ENCODE measurements around the gene MAN2A2. TPM values are rescaled to one million over a fixed set of nuclear protein-coding genes. Genes with fewer than 3 reads are reported as not detected.

MAN2A2 gene
- total and polyA plus RNA-seq, 9 of the 15 experiments (the other 6 are each of a cell fraction or from before 2014, with no cell fraction given), result 7.3 to 151 (median 43.4) TPM

GRCh38 chr15:90931828-90932659 is 28.9 kb downstream of the MAN2A2 start, which contains the start of gene HDDC3 (continued):
- TF ChIP-seq REST (IDR thresholded peaks at IDR 0.05; ENCODE audit: borderline replicate concordance), result peak; percentile 66; the same call in 1 of the 2 replicates
- no peak for TF ChIP-seq REST (CRISPR knock-in tag; IDR thresholded peaks at IDR 0.05; ENCODE audit: low read depth)
- TF ChIP-seq, protein P1, sequence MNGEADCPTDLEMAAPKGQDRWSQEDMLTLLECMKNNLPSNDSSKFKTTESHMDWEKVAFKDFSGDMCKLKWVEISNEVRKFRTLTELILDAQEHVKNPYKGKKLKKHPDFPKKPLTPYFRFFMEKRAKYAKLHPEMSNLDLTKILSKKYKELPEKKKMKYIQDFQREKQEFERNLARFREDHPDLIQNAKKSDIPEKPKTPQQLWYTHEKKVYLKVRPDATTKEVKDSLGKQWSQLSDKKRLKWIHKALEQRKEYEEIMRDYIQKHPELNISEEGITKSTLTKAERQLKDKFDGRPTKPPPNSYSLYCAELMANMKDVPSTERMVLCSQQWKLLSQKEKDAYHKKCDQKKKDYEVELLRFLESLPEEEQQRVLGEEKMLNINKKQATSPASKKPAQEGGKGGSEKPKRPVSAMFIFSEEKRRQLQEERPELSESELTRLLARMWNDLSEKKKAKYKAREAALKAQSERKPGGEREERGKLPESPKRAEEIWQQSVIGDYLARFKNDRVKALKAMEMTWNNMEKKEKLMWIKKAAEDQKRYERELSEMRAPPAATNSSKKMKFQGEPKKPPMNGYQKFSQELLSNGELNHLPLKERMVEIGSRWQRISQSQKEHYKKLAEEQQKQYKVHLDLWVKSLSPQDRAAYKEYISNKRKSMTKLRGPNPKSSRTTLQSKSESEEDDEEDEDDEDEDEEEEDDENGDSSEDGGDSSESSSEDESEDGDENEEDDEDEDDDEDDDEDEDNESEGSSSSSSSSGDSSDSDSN (IDR thresholded peaks at IDR 0.05; ENCODE audit: borderline replicate concordance in 1 of 2, low read depth in 2 of 2, low read length in 2 of 2), result peak; percentile 92 to 97
- TF ChIP-seq ZNF3 (CRISPR knock-in tag; IDR thresholded peaks at IDR 0.05), result no peak
- TF ChIP-seq RHOXF2B (CRISPR knock-in tag; conservative IDR thresholded peaks at IDR 0.05), result 0 out of 2 replicates have a peak, but pooled peaks have one; percentile 41
- TF ChIP-seq RFX5 (IDR thresholded peaks at IDR 0.05; ENCODE audit: low read depth, low read length), result peak; percentile 47; the same call in 1 of the 2 replicates
- TF ChIP-seq L3MBTL2 (IDR thresholded peaks at IDR 0.05), result peak; percentile 74
- TF ChIP-seq TEAD4 (IDR thresholded peaks at IDR 0.05; ENCODE audit: low read length), result no peak; the same call in 1 of the 2 replicates
- peak; percentile 74; the same call in 1 of the 2 replicates for TF ChIP-seq TEAD4 (CRISPR knock-in tag; IDR thresholded peaks at IDR 0.05; ENCODE audit: borderline replicate concordance)
- peak; percentile 62; the same call in 1 of the 2 replicates for TF ChIP-seq POLR2H (tag; IDR thresholded peaks at IDR 0.05; ENCODE audit: low read depth)
- TF ChIP-seq, protein P2, sequence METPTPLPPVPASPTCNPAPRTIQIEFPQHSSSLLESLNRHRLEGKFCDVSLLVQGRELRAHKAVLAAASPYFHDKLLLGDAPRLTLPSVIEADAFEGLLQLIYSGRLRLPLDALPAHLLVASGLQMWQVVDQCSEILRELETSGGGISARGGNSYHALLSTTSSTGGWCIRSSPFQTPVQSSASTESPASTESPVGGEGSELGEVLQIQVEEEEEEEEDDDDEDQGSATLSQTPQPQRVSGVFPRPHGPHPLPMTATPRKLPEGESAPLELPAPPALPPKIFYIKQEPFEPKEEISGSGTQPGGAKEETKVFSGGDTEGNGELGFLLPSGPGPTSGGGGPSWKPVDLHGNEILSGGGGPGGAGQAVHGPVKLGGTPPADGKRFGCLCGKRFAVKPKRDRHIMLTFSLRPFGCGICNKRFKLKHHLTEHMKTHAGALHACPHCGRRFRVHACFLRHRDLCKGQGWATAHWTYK (CRISPR knock-in tag; IDR thresholded peaks at IDR 0.05), result peak; percentile 91
- peak; percentile 49 for TF ChIP-seq SMAD4 (CRISPR knock-in tag; conservative IDR thresholded peaks at IDR 0.05)
- no peak for TF ChIP-seq ZC3H11A (IDR thresholded peaks at IDR 0.05; ENCODE audit: low read depth, low read length)
- no peak for TF ChIP-seq NR2C1 (IDR thresholded peaks at IDR 0.05)
- no peak for TF ChIP-seq NR2C1 (tag; IDR thresholded peaks at IDR 0.05)
- peak; percentile 20; the same call in 1 of the 2 replicates for TF ChIP-seq PML (IDR thresholded peaks at IDR 0.05; ENCODE audit: low read length)
